ENCODE measurements around the gene ACKR2. TPM values are rescaled to one million over a fixed set of nuclear protein-coding genes. Genes with fewer than 3 reads are reported as not detected.

Gene ACKR2
- total RNA-seq, 1 donor, result not detected

- Histone ChIP-seq H3K9me3 (ENCODE audit: low read depth, low read length) (no peaks in the 10 kb centered on the region), H3K79me2 (ENCODE audit: insufficient read depth, low read length) (no peaks in the 10 kb centered on the region), H3K27me3 (ENCODE audit: insufficient read depth, low read length) (peaks cover 7% of the 10 kb centered on the region), H3K4me2 (ENCODE audit: insufficient read depth, low read length) (no peak overlapping the region), H3K4me3 (ENCODE audit: insufficient read depth, low read length) (no peak overlapping the region), H3K27ac (ENCODE audit: low read depth, low read length) (no peak overlapping the region), H3K36me3 (ENCODE audit: insufficient read depth, low read length) (no peaks in the 10 kb centered on the region), H2AFZ (ENCODE audit: low read length) (no peak overlapping the region), H4K20me1 (ENCODE audit: insufficient read depth, low read length) (no peaks in the 10 kb centered on the region), H3K4me1 (ENCODE audit: insufficient read depth, low read length) (no peaks in the 10 kb centered on the region)
- DNase-seq (ENCODE audit: insufficient read length, low spot score, missing footprints), result no peak
- no peak for TF ChIP-seq CTCF (IDR thresholded peaks at IDR 0.05; ENCODE audit: extremely low read depth, low read depth, low read length)
Measured at GRCh38 chr3:42895580-42895868, 86.3 kb downstream of the ACKR2 start.

DNA sequence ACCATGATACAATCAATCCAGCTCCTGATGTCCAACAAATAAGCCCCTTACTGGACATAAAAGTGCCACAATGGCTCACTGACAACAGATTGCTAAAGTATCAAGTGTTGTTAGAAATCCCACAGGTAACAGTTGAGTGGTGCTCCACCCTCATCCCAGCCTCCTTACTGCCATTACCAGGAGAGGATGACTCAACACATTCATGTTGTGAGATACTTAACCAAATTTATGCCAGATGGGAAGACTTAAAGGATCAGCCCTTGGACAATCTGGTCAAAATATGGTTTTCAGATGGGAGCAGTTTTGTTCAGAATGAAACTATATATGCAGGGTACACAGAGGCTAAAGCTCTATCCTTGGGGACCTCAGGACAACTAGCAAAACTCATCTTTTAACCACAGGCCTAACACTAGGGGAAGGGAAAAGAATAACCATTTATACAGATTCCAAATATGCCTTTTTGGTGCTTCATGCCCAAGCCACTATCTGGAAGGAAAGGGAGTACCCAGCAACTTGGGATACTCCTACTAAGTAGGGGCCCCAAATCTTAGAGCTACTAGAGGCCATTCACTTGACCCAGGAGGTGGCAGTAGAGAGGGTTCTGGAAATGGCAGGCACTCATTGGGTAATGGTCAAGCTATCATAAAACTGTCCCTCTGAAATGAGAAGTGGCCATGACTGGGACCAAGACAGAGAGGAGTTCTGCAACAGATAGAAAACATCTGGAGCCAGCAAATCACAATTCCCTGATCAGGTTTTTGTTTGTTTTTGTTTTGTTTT is 89.8 kb downstream of the ACKR2 start:
- Histone ChIP-seq H3K4me3 (ENCODE audit: insufficient read depth, low read length) (no peak overlapping the region), H3K9me3 (ENCODE audit: low read depth, low read length) (no peaks in the 10 kb centered on the region), H3K79me2 (ENCODE audit: insufficient read depth, low read length) (no peaks in the 10 kb centered on the region), H3K36me3 (ENCODE audit: insufficient read depth, low read length) (no peaks in the 10 kb centered on the region), H4K20me1 (ENCODE audit: insufficient read depth, low read length) (no peaks in the 10 kb centered on the region), H3K27me3 (ENCODE audit: insufficient read depth, low read length) (peaks cover 5% of the 10 kb centered on the region), H2AFZ (ENCODE audit: low read length) (no peak overlapping the region), H3K4me1 (ENCODE audit: insufficient read depth, low read length) (no peaks in the 10 kb centered on the region), H3K27ac (ENCODE audit: low read depth, low read length) (no peak overlapping the region), H3K4me2 (ENCODE audit: insufficient read depth, low read length) (no peak overlapping the region)
- no peak for DNase-seq (ENCODE audit: insufficient read length, low spot score, missing footprints)
- TF ChIP-seq CTCF (IDR thresholded peaks at IDR 0.05; ENCODE audit: extremely low read depth, low read depth, low read length), result no peak

- peaks cover 9% of the 10 kb centered on the region for H3K27me3 ChIP-seq (ENCODE audit: insufficient read depth, low read length)
- H4K20me1 ChIP-seq (ENCODE audit: insufficient read depth, low read length), result no peaks in the 10 kb centered on the region
- H3K36me3 ChIP-seq (ENCODE audit: insufficient read depth, low read length), result no peaks in the 10 kb centered on the region
- H3K4me3 ChIP-seq (ENCODE audit: insufficient read depth, low read length), result no peak overlapping the region
- no peak for TF ChIP-seq CTCF (IDR thresholded peaks at IDR 0.05; ENCODE audit: extremely low read depth, low read depth, low read length)
- no peaks in the 10 kb centered on the region for H3K9me3 ChIP-seq (ENCODE audit: low read depth, low read length)
- DNase-seq (ENCODE audit: insufficient read length, low spot score, missing footprints), result no peak
- H3K4me2 ChIP-seq (ENCODE audit: insufficient read depth, low read length), result no peak overlapping the region
- no peaks in the 10 kb centered on the region for H3K4me1 ChIP-seq (ENCODE audit: insufficient read depth, low read length)
- H3K79me2 ChIP-seq (ENCODE audit: insufficient read depth, low read length), result no peaks in the 10 kb centered on the region
- no peak overlapping the region for H2AFZ ChIP-seq (ENCODE audit: low read length)
- no peak overlapping the region for H3K27ac ChIP-seq (ENCODE audit: low read depth, low read length)
Measured at GRCh38 chr3:42900226-42901072, 91.2 kb downstream of the ACKR2 start.

DNA sequence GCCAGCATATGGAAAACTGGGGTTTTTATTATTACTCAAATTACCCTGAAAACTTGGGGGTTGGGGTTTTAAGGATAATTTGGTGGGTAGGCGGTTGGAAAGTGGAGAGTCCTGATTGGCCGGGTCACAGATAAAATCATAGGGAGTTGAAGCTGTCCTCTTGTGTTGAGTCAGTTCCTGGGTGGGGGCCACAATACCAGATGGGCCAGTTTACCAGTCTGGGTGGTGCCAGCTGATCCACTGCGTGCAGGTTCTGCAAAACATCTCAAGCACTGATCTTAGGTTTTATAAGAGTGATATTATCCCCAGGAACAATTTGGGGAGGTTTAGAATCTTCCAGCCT is 91.8 kb downstream of the ACKR2 start:
- H3K4me2 ChIP-seq (ENCODE audit: insufficient read depth, low read length), result no peak overlapping the region
- no peak for TF ChIP-seq CTCF (IDR thresholded peaks at IDR 0.05; ENCODE audit: extremely low read depth, low read depth, low read length)

More for the DNA sequence above, 91.8 kb downstream of the ACKR2 start:
- Histone ChIP-seq H3K4me1 (ENCODE audit: insufficient read depth, low read length) (no peaks in the 10 kb centered on the region), H4K20me1 (ENCODE audit: insufficient read depth, low read length) (no peaks in the 10 kb centered on the region), H2AFZ (ENCODE audit: low read length) (no peak overlapping the region), H3K79me2 (ENCODE audit: insufficient read depth, low read length) (no peaks in the 10 kb centered on the region), H3K36me3 (ENCODE audit: insufficient read depth, low read length) (no peaks in the 10 kb centered on the region), H3K27ac (ENCODE audit: low read depth, low read length) (no peak overlapping the region), H3K27me3 (ENCODE audit: insufficient read depth, low read length) (peaks cover 9% of the 10 kb centered on the region), H3K9me3 (ENCODE audit: low read depth, low read length) (no peaks in the 10 kb centered on the region), H3K4me3 (ENCODE audit: insufficient read depth, low read length) (no peak overlapping the region)
- DNase-seq (ENCODE audit: insufficient read length, low spot score, missing footprints), result no peak
